Smooth muscle cell of bladder (primary cell): ENCODE results near the gene MAD2L1BP. TPM values are rescaled to one million over a fixed set of nuclear protein-coding genes. Genes with fewer than 3 reads are reported as not detected.

Source experiments
- total RNA-seq: library from RNA; depleted of rRNA; stranded (reverse); fragments of >200 nt; gene quantifications from 2 replicates; pipeline ENCODE4 v1.2.3, GENCODE V29; 2014

The MAD2L1BP gene, protein sequence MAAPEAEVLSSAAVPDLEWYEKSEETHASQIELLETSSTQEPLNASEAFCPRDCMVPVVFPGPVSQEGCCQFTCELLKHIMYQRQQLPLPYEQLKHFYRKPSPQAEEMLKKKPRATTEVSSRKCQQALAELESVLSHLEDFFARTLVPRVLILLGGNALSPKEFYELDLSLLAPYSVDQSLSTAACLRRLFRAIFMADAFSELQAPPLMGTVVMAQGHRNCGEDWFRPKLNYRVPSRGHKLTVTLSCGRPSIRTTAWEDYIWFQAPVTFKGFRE
- total RNA-seq: 15.8 and 17.9 TPM in 2 replicates

DNA sequence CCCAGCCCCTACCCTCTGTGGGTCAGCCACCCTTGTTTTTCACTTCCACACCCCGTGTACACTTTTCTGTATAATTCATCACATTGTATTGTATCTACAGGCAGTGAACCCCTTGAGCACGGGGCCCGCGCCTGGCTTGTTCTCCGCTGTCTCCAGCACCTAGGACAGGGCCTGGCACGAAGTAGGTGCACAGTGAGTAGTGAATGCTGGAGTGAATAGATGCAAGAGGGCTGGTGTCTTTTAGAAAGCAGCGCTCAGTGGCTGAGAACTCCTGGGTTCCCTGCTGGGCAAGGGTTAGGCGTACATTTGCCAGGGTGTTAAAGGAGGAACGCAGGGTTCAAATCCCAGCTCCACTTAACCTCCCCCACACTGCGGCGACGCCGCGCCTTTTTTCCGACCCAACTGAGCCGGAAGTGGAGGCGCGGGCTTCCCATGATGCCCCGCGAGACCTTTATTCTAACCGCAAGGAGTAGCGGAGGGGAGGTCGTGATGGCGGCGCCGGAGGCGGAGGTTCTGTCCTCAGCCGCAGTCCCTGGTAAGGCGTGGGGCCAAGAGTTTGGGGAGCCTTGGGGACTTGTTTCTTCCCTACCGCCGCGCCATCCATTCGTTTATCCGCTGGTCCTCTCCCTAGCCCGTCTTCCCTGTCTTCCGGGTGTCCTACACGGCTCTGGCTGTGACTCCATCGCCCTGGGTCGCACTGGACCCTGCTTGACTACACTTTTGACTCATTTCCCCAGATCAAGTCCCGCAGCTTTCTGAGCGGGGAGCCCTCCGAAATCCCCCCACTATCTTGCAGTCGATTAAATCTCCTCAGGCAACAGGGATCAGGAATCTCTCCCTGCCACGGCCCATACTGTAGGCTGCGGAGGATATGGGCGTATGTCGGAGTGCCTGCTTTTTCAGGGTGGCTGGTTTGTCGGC lies at the start of gene MAD2L1BP:
Gene MAD2L1BP, plus strand, starts transcription at position 454 of the 921 bp plus-strand sequence. Its CDS starts 36 bp downstream, at position 490.

DNA sequence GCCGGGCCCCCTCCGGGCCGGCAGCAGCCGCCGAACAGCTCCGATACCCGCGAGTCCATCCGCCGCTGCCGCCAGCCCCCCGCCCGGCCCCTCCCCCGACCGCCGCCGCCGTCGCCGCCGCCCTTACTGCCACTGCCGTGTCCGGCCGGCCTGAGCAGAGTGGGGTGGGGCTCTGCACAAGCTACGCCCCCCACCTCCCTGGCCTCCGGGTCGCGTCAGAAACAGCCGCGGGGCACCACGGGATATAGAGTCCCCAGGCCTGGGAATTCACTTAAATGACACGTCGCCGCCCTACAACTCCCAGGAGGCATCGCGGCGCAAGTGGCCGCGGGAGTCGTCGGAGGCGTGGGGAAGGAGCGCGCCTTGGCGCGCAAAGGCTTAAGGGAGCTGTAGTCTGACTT lies 6.5 kb upstream of the MAD2L1BP start, which contains the start of gene GTPBP2:
Gene GTPBP2, minus strand, starts transcription at position 161 of the 401 bp plus-strand sequence. Its CDS starts 102 bp downstream, at position 59.

DNA sequence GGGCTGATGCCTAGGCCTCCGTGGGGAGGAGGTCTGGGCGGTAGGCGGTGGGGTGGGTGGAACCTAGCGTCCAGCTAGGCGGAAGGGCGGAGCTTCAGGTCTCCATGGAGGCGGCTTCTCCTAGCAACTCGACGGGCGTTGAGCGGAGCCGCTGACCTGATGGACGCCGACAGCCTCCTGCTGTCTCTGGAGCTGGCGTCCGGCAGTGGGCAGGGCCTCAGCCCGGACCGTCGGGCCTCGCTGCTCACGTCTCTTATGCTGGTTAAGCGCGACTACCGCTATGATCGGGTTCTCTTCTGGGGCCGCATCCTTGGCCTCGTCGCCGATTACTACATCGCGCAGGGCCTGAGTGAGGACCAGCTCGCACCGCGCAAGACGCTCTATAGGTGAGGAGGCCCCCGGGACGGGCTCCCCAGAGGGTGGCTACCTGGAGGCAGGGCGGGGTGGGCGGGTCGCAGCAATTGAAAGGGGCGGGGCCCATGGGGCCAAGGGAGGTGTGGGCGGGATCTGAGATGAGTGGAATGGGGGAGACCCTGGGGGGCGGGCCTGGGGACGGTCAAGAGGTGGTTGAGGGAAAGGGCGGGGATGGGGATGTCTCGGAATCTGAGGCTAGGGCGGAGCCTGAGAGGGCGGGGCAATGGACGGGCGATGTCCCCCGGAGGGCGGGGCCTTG lies 9.4 kb downstream of the MAD2L1BP start, which contains the start of gene RSPH9:
Gene RSPH9, plus strand, starts transcription at position 97 of the 673 bp plus-strand sequence. Its CDS starts 63 bp downstream, at position 160.

DNA sequence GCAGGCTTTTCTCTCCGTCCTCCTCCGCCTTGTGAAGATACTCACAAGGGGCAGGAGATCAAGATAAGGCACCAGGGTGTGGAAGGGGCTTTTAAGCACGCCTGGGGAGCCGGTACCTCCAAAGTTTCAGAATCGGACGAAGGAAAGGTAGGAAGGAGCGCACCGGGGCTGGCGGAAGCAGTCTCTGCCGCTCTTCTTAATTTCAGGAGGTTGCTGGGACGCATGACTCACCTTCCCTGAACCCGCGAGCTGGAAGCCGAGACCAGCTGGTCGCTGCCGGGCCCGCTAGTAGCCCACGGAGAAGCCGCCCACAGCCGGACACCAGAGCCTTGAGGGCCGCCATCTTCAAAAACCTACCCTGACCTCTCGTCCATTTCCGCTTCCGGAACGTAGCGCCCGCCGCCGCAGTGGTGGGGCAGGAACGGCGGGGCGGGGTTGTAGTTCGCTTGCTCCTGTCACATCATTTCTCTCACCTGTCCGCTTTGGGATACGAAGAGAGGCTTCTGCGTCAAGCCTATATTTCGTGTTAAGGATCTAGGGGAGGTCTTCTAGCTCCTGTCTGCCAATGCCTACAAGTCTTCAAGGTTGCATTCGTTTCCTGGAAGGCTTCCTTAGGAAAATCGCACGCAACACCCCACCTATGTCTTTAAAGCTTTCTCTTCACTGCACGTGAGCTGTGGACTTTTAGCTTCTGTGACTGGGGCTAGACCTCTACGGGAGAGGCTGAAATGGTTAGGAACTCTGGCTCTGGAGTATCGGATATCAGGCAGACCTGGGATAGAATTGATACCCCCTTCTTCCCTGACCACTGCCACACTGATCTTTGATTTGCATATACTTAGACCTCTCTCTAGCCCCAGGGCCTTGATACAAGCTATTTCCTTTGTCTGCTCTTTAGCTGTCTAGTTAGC lies 52.1 kb downstream of the MAD2L1BP start, which contains the start of gene MRPS18A:
Gene MRPS18A, minus strand, starts transcription at position 355 of the 911 bp plus-strand sequence. Its CDS starts 12 bp downstream, at position 343.

Other genes with a start within 250 kb of the MAD2L1BP start
- 16.5 and 17.3 TPM in 2 replicates for gene ABCC10, start 208.3 kb upstream of the MAD2L1BP start, total RNA-seq
- gene DLK2, start 180.3 kb upstream of the MAD2L1BP start, total RNA-seq: 0.28 and 0.37 TPM in 2 replicates
- gene TJAP1, start 158.3 kb upstream of the MAD2L1BP start, total RNA-seq: 7.4 and 9.3 TPM in 2 replicates
- gene LRRC73, start 125.5 kb upstream of the MAD2L1BP start, total RNA-seq: 0.28 and 0.65 TPM in 2 replicates
- 120 and 141 TPM in 2 replicates for gene YIPF3, start 118.9 kb upstream of the MAD2L1BP start, total RNA-seq
- gene POLR1C, start 118.8 kb upstream of the MAD2L1BP start, total RNA-seq: 23.9 and 28.4 TPM in 2 replicates
- 15.6 and 19.1 TPM in 2 replicates for gene XPO5, start 59.8 kb upstream of the MAD2L1BP start, total RNA-seq
- 16.4 and 21.5 TPM in 2 replicates for gene POLH, start 59.7 kb upstream of the MAD2L1BP start, total RNA-seq
- gene GTPBP2, start 6.6 kb upstream of the MAD2L1BP start, total RNA-seq: 49.7 and 65.1 TPM in 2 replicates
- 0.85 and 1.0 TPM in 2 replicates for gene RSPH9, start 9.2 kb downstream of the MAD2L1BP start, total RNA-seq
- 35.8 and 46.6 TPM in 2 replicates for gene MRPS18A, start 52.0 kb downstream of the MAD2L1BP start, total RNA-seq
- gene VEGFA, start 134.4 kb downstream of the MAD2L1BP start, total RNA-seq: 160 and 284 TPM in 2 replicates